NT2/D1 (cell line): ENCODE measurements around the gene CALML6.

Experiments used
- SUZ12 ChIP-seq: IDR thresholded peaks from 2 replicates; pipeline ENCODE4 v1.6.1; 2011; ENCODE audit not compliant: insufficient read length, insufficient read depth; ENCODE audit errors: extremely low read depth
- ZNF274 ChIP-seq: IDR thresholded peaks from 2 replicates; pipeline ENCODE4 v1.6.1; 2011; ENCODE audit warnings: mild to moderate bottlenecking, low read depth, low read length

DNA sequence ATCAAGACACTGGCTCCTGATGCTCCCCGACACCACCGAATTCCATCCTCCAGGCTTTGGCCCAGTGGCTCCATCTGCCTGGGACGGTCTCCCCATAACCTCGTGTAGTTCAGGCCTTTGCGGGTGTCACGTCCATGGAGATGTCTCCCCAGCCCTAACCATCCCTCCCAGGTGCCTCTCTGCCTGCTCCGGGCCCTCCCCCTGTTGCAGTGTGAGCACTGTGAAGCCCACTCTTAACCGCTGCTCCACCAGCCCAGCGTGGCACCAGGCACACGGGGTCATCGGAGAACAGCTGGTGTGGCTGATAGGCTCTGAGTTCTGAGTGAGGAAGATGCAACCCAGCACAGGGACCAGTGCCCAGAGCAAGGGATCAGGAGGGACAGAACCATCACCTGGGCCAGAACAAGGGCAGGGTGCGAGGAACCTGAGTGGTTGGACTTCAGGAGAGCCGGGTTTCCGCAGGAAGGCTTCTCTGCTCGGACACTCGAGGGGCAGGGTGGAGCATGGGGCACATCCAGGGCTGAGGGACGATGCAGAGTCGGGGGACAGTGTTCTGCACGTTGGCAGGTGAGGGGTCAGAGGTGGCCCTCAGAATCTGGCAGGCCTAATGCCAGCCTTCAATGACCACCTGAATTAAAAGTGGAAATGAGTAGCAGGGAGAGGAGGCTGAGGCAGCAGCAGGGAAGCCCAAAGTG is 21.6 kb upstream of the CALML6 start:
- TF ChIP-seq SUZ12 (no peak), ZNF274 (no peak)
